Mesenchymal stem cell (in vitro differentiated cells and primary cell): ENCODE results near the gene FAM174C.
A peak's percentile ranks its signal among the peaks of the same experiment; 100 is the strongest.

ENCODE experiments used
- DNase-seq: peaks from one replicate; pipeline ENCODE4 v3.0.0-alpha.2; 2013
- H2AFZ ChIP-seq: one replicate; pipeline ENCODE4 v1.6.1; 2013; ENCODE audit warnings: low read depth, mild to moderate bottlenecking, control low read depth, inconsistent platforms, low read length, moderate library complexity
- H2AK5ac ChIP-seq: 2 replicates; pipeline ENCODE4 v1.6.1; 2013; ENCODE audit warnings: low read length, moderate library complexity, mild to moderate bottlenecking, inconsistent platforms; ENCODE audit not compliant: severe bottlenecking
- H2BK120ac ChIP-seq: one replicate; pipeline ENCODE4 v1.6.1; 2013; ENCODE audit warnings: low read depth, mild to moderate bottlenecking, inconsistent platforms, low read length, moderate library complexity
- H2BK12ac ChIP-seq, 2 experiments: one replicate each; pipeline ENCODE4 v1.6.1; 2013; ENCODE audit warnings: inconsistent platforms in 2 of 2, low read length in 2 of 2, mild to moderate bottlenecking in 2 of 2, moderate library complexity in 2 of 2, control low read depth in 1 of 2
- H2BK15ac ChIP-seq: one replicate; pipeline ENCODE4 v1.6.1; 2013; ENCODE audit warnings: mild to moderate bottlenecking, low read depth, inconsistent platforms; ENCODE audit not compliant: poor library complexity, severe bottlenecking
- H2BK5ac ChIP-seq: 2 replicates; pipeline ENCODE4 v1.6.1; 2013; ENCODE audit warnings: low read depth, mild to moderate bottlenecking, low read length, control low read depth, inconsistent platforms; ENCODE audit not compliant: poor library complexity, severe bottlenecking
- H3K14ac ChIP-seq, 2 experiments: one replicate each; pipeline ENCODE4 v1.6.1; 2013; ENCODE audit warnings: inconsistent platforms in 2 of 2, low read length in 2 of 2, control low read depth in 1 of 2, mild to moderate bottlenecking in 1 of 2, moderate library complexity in 1 of 2
- H3K18ac ChIP-seq, 2 experiments: one replicate each; pipeline ENCODE4 v1.6.1; 2013; ENCODE audit warnings: inconsistent platforms in 2 of 2, low read length in 2 of 2, control low read depth in 1 of 2, low read depth in 1 of 2, mild to moderate bottlenecking in 1 of 2
- H3K23ac ChIP-seq, 2 experiments: one replicate each; pipeline ENCODE4 v1.6.1; 2013; ENCODE audit warnings: inconsistent platforms in 2 of 2, low read length in 2 of 2, mild to moderate bottlenecking in 2 of 2, moderate library complexity in 2 of 2, control low read depth in 1 of 2
- H3K27ac ChIP-seq: 2 replicates; pipeline ENCODE4 v1.5.1; 2013; ENCODE audit warnings: mild to moderate bottlenecking, moderate library complexity, low read length, control low read depth, inconsistent platforms; ENCODE audit not compliant: poor library complexity, severe bottlenecking
- H3K27me3 ChIP-seq, 2 experiments: 2 replicates each; pipeline versions ENCODE4 v1.6.1 to v1.7.0; 2013; ENCODE audit warnings: low read length in 2 of 2, mild to moderate bottlenecking in 2 of 2, moderate library complexity in 2 of 2, control low read depth in 1 of 2, inconsistent platforms in 1 of 2; ENCODE audit not compliant: control insufficient read depth in 1 of 2, insufficient read depth in 1 of 2
- H3K36me3 ChIP-seq, 2 experiments: 2 replicates each; pipeline versions ENCODE4 v1.6.1 to v1.7.0; 2013; ENCODE audit warnings: low read length in 2 of 2, control low read depth in 1 of 2, inconsistent platforms in 1 of 2, low read depth in 1 of 2, mild to moderate bottlenecking in 1 of 2; ENCODE audit not compliant: insufficient read depth in 2 of 2, control insufficient read depth in 1 of 2
- H3K4ac ChIP-seq, 2 experiments: one replicate each; pipeline ENCODE4 v1.6.1; 2013; ENCODE audit warnings: inconsistent platforms in 2 of 2, low read length in 2 of 2, mild to moderate bottlenecking in 2 of 2, moderate library complexity in 2 of 2, control low read depth in 1 of 2, low read depth in 1 of 2
- H3K4me1 ChIP-seq: 2 replicates; pipeline ENCODE4 v1.6.1; 2013; ENCODE audit warnings: low read depth, low read length, control low read depth; ENCODE audit not compliant: control insufficient read depth, insufficient read depth
- H3K4me2 ChIP-seq: 2 replicates; pipeline ENCODE4 v1.6.1; 2013; ENCODE audit warnings: low read length, mild to moderate bottlenecking, inconsistent platforms; ENCODE audit not compliant: poor library complexity, severe bottlenecking
- H3K4me3 ChIP-seq, 2 experiments: 2 replicates each; pipeline versions ENCODE4 v1.5.1 to v1.7.0; 2013; ENCODE audit warnings: low read length in 2 of 2, mild to moderate bottlenecking in 2 of 2, control low read depth in 1 of 2, low read depth in 1 of 2; ENCODE audit not compliant: insufficient read depth in 1 of 2
- H3K79me1 ChIP-seq: replicated peaks from 2 replicates; pipeline ENCODE4 v1.6.1; 2013; ENCODE audit warnings: mild to moderate bottlenecking, control low read depth, low read length, inconsistent platforms; ENCODE audit not compliant: poor library complexity, severe bottlenecking
- H3K9ac ChIP-seq: 2 replicates; pipeline ENCODE4 v1.7.0; 2013; ENCODE audit warnings: mild to moderate bottlenecking, low read length, moderate library complexity
- H3K9me3 ChIP-seq: 2 replicates; pipeline ENCODE4 v1.7.0; 2013; ENCODE audit warnings: mild to moderate bottlenecking, low read length; ENCODE audit not compliant: control insufficient read depth
- H4K8ac ChIP-seq: one replicate; pipeline ENCODE4 v1.6.1; 2013; ENCODE audit warnings: inconsistent platforms, mild to moderate bottlenecking, low read length, moderate library complexity
- H4K91ac ChIP-seq: one replicate; pipeline ENCODE4 v1.6.1; 2013; ENCODE audit warnings: mild to moderate bottlenecking, low read length, inconsistent platforms
- WGBS: methylation state at CpG from one replicate; pipeline ENCODE4 v1.1.7; 2013; ENCODE audit warnings: mixed read lengths; 5-methylcytosine and 5-hydroxymethylcytosine counted together

The FAM174C gene

GRCh38 chr19:1239796-1240737 lies 35.3 kb upstream of the FAM174C start:
- Histone ChIP-seq H2BK15ac (peak overlapping the region; percentile 70), H3K4me1 (peaks cover 56% of the 10 kb centered on the region), H3K14ac (peak overlapping the region in 1 of 2 experiments; percentile 73), H3K4ac (peak overlapping the region; percentile 57 to 75), H3K4me3 (peak overlapping the region; percentile 3 to 68), H2BK120ac (peak overlapping the region; percentile 42), H2AK5ac (no peak overlapping the region), H3K18ac (peak overlapping the region; percentile 87 to 91), H3K36me3 (peaks cover 11 to 29% of the 10 kb centered on the region in 2 experiments), H3K27ac (no peak overlapping the region), H2BK5ac (no peak overlapping the region), H3K9me3 (no peaks in the 10 kb centered on the region), H3K9ac (peak overlapping the region; percentile 85), H4K91ac (peak overlapping the region; percentile 93), H4K8ac (peak overlapping the region; percentile 94), H2AFZ (peak overlapping the region; percentile 75), H3K23ac (no peak overlapping the region), H3K79me1 (peaks cover 21% of the 10 kb centered on the region), H3K4me2 (peak overlapping the region; percentile 77), H2BK12ac (peak overlapping the region; percentile 28 to 85), H3K27me3 (no peaks in the 10 kb centered on the region)
- WGBS: 14% methylated on average over 77 of the region's 84 CpGs
- DNase-seq: peak; percentile 89

DNA sequence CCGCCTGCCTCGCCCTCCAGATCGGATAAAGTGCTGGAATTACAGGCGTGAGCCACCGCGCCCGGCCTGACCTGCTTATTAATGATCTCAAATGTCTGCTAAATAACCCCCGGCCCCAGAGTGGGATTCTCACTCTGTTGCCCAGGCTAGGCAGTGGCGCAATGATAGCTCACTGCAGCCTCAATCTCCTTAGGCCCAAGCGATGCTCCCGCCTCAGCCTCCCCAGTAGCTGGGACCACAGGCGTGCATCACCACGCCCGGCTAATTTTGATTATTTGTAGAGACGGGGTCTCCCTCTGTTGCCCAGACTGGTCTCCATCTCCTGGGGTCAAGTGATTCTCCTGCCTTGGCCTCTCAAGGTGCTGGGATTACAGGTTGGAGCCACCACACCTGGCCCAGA lies 34.4 kb upstream of the FAM174C start:
- Histone ChIP-seq H3K27me3 (no peaks in the 10 kb centered on the region), H4K91ac (no peak overlapping the region), H3K4ac (no peak overlapping the region), H2BK120ac (no peak overlapping the region), H2BK15ac (no peak overlapping the region), H3K14ac (no peak overlapping the region), H3K9me3 (no peaks in the 10 kb centered on the region), H3K4me1 (peaks cover 56% of the 10 kb centered on the region), H3K27ac (no peak overlapping the region), H2AFZ (no peak overlapping the region), H2BK5ac (peak overlapping the region; percentile 12), H3K18ac (no peak overlapping the region), H2AK5ac (no peak overlapping the region), H3K23ac (no peak overlapping the region), H3K79me1 (peaks cover 23% of the 10 kb centered on the region), H3K9ac (peak overlapping the region; percentile 85), H3K4me2 (peak overlapping the region; percentile 79), H4K8ac (no peak overlapping the region), H3K4me3 (peak overlapping the region in 1 of 2 experiments; percentile 93), H2BK12ac (peak overlapping the region in 1 of 2 experiments; percentile 10), H3K36me3 (peaks cover 5 to 28% of the 10 kb centered on the region in 2 experiments)
- 83% methylated on average over 15 of the region's 15 CpGs for WGBS
- DNase-seq: no peak

DNA sequence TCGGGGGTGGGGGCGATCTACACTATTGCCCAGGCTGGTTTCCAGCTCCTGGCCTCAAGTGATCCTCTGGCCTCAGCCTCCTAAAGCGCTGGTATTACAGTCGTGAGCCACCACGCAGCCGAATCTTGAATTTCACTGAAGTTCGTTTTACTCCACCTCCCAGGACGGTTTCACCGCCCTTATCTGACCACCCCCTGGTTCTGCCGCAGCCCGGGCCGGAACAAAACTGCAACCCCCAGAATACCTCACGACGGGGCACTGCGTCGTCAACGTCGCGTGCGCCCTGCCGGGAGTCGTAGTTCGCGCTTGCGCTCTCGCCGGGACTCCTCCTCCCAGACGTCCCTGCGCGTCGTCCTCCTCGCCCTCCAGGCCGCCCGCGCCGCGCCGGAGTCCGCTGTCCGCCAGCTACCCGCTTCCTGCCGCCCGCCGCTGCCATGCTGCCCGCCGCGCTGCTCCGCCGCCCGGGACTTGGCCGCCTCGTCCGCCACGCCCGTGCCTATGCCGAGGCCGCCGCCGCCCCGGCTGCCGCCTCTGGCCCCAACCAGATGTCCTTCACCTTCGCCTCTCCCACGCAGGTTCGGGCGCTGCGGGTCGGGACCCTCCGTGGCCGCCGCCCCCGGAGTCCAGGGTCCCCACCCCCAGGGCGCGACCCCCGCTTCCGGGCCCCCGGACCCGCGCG lies 33.8 kb upstream of the FAM174C start, which contains the start of gene ATP5F1D:
TSS of gene ATP5F1D (plus strand) at position 335 of the 679 bp plus-strand sequence. CDS start at position 435, 100 bp downstream.
- 2% methylated on average over 79 of the region's 79 CpGs for WGBS

More for the DNA sequence above, 33.8 kb upstream of the FAM174C start, which contains the start of gene ATP5F1D:
- Histone ChIP-seq H2AFZ (no peak within 1 kb of the TSS), H3K18ac (peak within 1 kb of the TSS; percentile 94 to 100), H3K36me3 (peaks cover 5 to 29% of the 10 kb centered on the region in 2 experiments), H3K4ac (peak within 1 kb of the TSS; percentile 19 to 99), H3K4me2 (peak within 1 kb of the TSS; percentile 79), H3K14ac (peak within 1 kb of the TSS; percentile 94 to 99), H2BK120ac (peak within 1 kb of the TSS; percentile 9), H2BK15ac (peak within 1 kb of the TSS; percentile 97), H3K23ac (peak within 1 kb of the TSS in 1 of 2 experiments; percentile 99), H4K91ac (peak within 1 kb of the TSS; percentile 96), H3K27ac (no peak within 1 kb of the TSS), H2BK12ac (peak within 1 kb of the TSS in 1 of 2 experiments; percentile 92), H3K27me3 (no peaks in the 10 kb centered on the region), H3K9me3 (no peaks in the 10 kb centered on the region), H3K4me3 (peak within 1 kb of the TSS; percentile 90 to 93), H4K8ac (peak within 1 kb of the TSS; percentile 97), H2BK5ac (peak within 1 kb of the TSS; percentile 52), H2AK5ac (peak within 1 kb of the TSS; percentile 53), H3K9ac (peak within 1 kb of the TSS; percentile 85), H3K79me1 (peaks cover 21% of the 10 kb centered on the region), H3K4me1 (peaks cover 56% of the 10 kb centered on the region)
- DNase-seq: peak; percentile 95
